GM08714 (cell line): ENCODE results near the gene FUS.

ENCODE experiments used
- H3K4me3 ChIP-seq: fragments of 200-500 bp; sonication (Bioruptor generic); 2 replicates; pipeline ENCODE4 v1.5.1; 2014; ENCODE audit warnings: mild to moderate bottlenecking, low read length, inconsistent platforms
- ZNF274 ChIP-seq: IDR thresholded peaks from 2 replicates; pipeline ENCODE4 v1.6.1; 2012; ENCODE audit warnings: mild to moderate bottlenecking, low read depth, low read length

Gene FUS

GRCh38 chr16:31217136-31217530, 37.2 kb downstream of the FUS start:
- no peak overlapping the region for H3K4me3 ChIP-seq
- no peak for TF ChIP-seq ZNF274

GRCh38 chr16:31219154-31219741, 39.3 kb downstream of the FUS start:
- TF ChIP-seq ZNF274 = no peak
- no peak overlapping the region for H3K4me3 ChIP-seq

- no peak for TF ChIP-seq ZNF274
These were observed 41.6 kb downstream of the FUS start for GRCh38 chr16:31221357-31222160.

GRCh38 chr16:31223044-31223443, 43.1 kb downstream of the FUS start:
- H3K4me3 ChIP-seq = no peak overlapping the region
- TF ChIP-seq ZNF274 = no peak

More at GRCh38 chr16:31221357-31222160, 41.6 kb downstream of the FUS start:
- no peak overlapping the region for H3K4me3 ChIP-seq

- H3K4me3 ChIP-seq = no peak overlapping the region
- TF ChIP-seq ZNF274 = no peak
These were observed 44.4 kb downstream of the FUS start for GRCh38 chr16:31224092-31224955.

- TF ChIP-seq ZNF274 = no peak
- H3K4me3 ChIP-seq = no peak overlapping the region
These were observed 45.3 kb downstream of the FUS start for GRCh38 chr16:31225193-31225592.

- TF ChIP-seq ZNF274 = no peak
These were observed 48.3 kb downstream of the FUS start for GRCh38 chr16:31228206-31228605.

GRCh38 chr16:31229501-31229900, 49.6 kb downstream of the FUS start:
- TF ChIP-seq ZNF274 = no peak

More at GRCh38 chr16:31228206-31228605, 48.3 kb downstream of the FUS start:
- no peak overlapping the region for H3K4me3 ChIP-seq

GRCh38 chr16:31238041-31238440, 58.1 kb downstream of the FUS start:
- TF ChIP-seq ZNF274 = no peak
- no peak overlapping the region for H3K4me3 ChIP-seq

More at GRCh38 chr16:31229501-31229900, 49.6 kb downstream of the FUS start:
- no peak overlapping the region for H3K4me3 ChIP-seq
